Activated naive CD8-positive, alpha-beta T cell treated with anti-CD3 and anti-CD28 coated beads, Interleukin-2, amount 50 U/mL, for 24 hours (primary cell): ENCODE results near the gene DCAF4.

Experiments used
- ATAC-seq: fragments of 150-1000 bp; cut with Tn5 transposase; one replicate; pipeline ENCODE4 v1.10.0; 2021
- DNase-seq: peaks from one replicate; pipeline ENCODE4 v3.0.0; 2021
- H3K27ac Mint-ChIP-seq: one replicate; pipeline ENCODE4 v1.8.0; 2021; ENCODE audit warnings: mild to moderate bottlenecking, mixed read lengths
- H3K27me3 Mint-ChIP-seq: one replicate; pipeline ENCODE4 v1.8.0; 2021; ENCODE audit warnings: mixed read lengths
- H3K36me3 Mint-ChIP-seq: one replicate; pipeline ENCODE4 v1.8.0; 2021; ENCODE audit warnings: low read depth, mixed read lengths
- H3K4me1 Mint-ChIP-seq: one replicate; pipeline ENCODE4 v1.8.0; 2021; ENCODE audit warnings: mixed read lengths
- H3K4me3 Mint-ChIP-seq: one replicate; pipeline ENCODE4 v1.8.0; 2021; ENCODE audit warnings: mild to moderate bottlenecking, moderate library complexity, mixed read lengths
- H3K9me3 Mint-ChIP-seq: one replicate; pipeline ENCODE4 v1.8.0; 2021; ENCODE audit warnings: mixed read lengths

DCAF4 gene

DNA sequence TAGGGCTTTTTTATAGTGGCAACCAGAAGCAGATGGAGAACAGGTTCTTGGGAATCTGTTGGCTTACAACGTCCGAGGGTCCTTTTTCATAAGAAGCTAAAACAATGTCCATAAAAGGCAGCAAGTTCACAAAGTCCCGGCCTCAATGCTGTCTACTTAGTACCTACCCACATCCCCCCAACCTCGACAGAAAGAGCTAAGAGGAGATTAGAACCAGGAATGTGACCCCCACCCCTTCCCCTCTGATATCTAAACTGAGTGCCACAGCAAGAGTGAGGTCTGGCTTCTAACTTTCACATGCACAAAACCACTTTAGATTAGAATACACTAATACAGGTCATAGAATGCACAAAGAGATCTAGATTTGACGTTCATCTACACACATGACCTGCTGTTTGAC, 36.9 kb upstream of the DCAF4 start:
- Mint-ChIP-seq H3K4me3 (no peak overlapping the region), H3K4me1 (peaks cover 16% of the 10 kb centered on the region), H3K9me3 (no peaks in the 10 kb centered on the region), H3K27me3 (peaks cover 38% of the 10 kb centered on the region), H3K27ac (no peak overlapping the region), H3K36me3 (no peaks in the 10 kb centered on the region)
- DNase-seq (no peak), ATAC-seq (no peak)

DNA sequence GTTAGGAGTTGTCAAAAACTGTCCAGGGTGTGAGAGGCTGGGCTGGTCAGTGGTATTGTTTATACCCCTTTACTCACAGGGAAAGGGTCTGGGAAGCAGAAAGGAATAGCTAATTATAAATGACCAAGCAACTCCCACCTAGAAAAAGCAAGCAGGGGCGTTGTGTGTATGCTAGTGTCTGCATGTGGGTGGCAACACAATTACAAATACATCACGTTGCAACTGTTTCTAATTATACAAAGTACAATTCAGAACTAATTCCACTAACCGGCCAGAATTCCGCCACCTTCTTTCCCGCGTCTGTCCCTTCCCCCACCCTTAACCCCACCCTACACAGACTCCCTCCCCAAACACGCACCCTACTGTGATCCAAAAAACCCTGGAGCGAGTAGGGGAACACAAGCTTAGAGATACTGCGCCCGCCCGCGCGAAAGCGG, 34.6 kb upstream of the DCAF4 start:
- H3K36me3 Mint-ChIP-seq = no peaks in the 10 kb centered on the region
- DNase-seq (no peak), ATAC-seq (no peak)
- no peaks in the 10 kb centered on the region for H3K9me3 Mint-ChIP-seq
- H3K4me3 Mint-ChIP-seq = peak overlapping the region; percentile 88
- peaks cover 24% of the 10 kb centered on the region for H3K4me1 Mint-ChIP-seq
- no peak overlapping the region for H3K27ac Mint-ChIP-seq
- H3K27me3 Mint-ChIP-seq = peaks cover 57% of the 10 kb centered on the region

DNA sequence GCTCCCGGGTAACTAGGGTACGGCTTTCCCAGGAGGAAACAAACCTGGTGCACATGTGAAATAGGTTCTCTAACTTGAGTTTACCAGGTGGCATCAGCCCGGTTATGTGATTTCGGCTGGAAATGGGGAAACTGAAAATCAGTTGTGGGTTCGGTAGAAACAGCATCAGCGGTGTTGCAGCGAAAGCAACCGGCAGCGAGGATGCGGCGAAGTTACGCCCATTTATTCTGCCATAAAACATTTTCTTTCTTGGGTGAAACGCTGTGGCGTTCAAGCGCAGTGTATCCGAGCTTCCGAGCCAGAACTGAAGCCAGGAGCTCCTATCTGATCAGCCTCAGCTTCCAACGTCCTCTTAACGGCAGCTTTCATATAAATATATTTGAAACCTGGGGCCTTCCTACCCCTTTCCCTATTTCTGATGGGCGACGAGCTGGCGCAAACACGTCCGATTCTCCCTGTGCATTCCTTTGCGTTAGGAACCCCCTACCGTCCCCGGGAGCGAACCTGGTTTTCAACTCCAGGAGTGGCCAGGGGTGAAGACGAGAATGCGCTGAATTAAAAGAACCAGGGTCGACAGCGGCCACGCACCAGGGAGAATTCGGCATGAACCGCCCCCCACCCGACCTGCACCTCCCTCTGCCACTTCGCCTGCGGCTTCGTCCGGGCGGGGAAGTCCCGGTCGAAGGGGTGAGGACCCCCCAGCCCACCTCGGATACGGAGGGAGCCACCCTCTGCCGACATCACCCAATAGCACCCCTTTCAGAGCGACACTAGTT, 34.0 kb upstream of the DCAF4 start:
- peak; percentile 26 for DNase-seq

DNA sequence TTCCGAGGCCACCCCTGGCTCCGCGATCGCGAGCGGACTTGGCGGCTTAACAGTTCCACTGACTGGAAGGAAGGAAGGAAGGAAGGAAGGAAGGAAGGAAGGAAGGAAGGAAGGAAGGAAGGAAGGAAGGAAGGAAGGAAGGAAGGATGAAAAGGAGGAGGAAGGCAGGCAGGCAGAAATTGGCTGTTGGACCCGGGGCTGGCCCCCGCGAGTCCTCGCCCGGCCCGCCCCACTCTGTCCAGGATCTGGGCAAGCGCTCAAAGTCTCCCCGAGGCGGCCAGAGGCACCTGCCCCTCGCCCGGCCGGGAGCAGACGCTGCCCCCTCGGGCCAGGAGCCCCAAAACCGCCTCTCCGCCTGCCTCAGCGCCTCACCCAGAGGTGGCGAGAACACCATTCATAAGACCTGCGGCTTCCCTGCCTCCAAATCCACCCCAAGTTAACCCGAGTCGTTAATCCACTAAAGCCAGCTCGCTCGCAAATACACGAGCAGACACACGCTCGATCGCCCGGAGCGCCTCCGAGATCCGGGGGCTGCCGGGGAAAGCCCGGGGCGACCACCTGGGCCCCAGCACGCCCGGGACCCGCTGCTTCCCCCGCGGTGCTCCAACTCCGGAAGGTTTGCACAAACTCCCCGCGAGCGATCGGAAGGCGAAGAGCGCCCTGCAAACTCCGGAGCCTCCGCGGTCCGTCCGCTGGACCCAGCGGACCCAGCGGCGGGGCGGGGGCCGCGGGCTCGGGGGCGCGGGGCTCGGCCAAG, 33.2 kb upstream of the DCAF4 start:
- H3K4me1 Mint-ChIP-seq = peaks cover 24% of the 10 kb centered on the region
- no peaks in the 10 kb centered on the region for H3K9me3 Mint-ChIP-seq
- ATAC-seq = peak; percentile 9
- H3K36me3 Mint-ChIP-seq = no peaks in the 10 kb centered on the region
- H3K27ac Mint-ChIP-seq = peak overlapping the region; percentile 82
- H3K4me3 Mint-ChIP-seq = peak overlapping the region; percentile 88
- peaks cover 65% of the 10 kb centered on the region for H3K27me3 Mint-ChIP-seq
- peak; percentile 37 for DNase-seq

More for the DNA sequence above, 34.0 kb upstream of the DCAF4 start:
- Mint-ChIP-seq H3K36me3 (no peaks in the 10 kb centered on the region), H3K4me3 (peak overlapping the region; percentile 88), H3K9me3 (no peaks in the 10 kb centered on the region), H3K4me1 (peaks cover 24% of the 10 kb centered on the region), H3K27me3 (peaks cover 62% of the 10 kb centered on the region), H3K27ac (peak overlapping the region; percentile 82)
- no peak for ATAC-seq

DNA sequence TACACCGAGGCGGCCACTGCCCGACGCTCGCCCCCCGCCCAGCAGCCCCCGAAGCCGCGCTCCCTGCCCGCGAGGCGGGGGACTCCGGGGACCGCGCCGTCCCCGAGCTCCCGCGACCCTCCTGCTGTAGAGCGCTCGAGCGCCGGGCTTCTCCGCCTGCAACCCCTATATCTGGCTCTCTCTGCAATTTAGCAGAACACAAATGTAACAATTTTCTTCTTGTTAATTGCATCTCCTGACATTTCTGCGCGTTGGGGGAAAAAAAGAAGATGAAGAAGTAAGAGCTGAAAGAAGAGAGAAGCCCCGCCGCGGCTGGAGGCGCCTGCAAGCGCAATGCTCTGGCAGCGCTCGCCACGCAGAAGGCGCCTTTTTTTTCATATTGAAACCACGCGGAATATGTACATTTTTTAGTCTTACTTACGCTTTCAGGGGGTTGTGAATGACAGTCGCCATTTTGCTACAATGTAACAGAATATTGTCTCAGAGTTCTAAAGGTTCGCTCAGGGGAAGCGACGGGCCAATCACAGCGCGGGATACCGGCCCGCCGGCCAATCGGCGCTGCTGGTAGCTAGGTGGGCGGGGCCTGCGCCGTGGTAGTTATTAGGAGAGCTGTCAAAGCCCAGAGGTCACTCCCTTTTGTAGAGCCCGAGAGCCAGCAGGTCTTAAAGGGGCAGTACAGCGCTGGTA, 32.5 kb upstream of the DCAF4 start, which contains the start of gene DPF3:
TSS of gene DPF3 (minus strand) at position 466 of the 687 bp plus-strand sequence. CDS start at position 453, 13 bp downstream.
- peak; percentile 99 for ATAC-seq
- Mint-ChIP-seq H3K4me3 (peak within 1 kb of the TSS; percentile 88), H3K36me3 (no peaks in the 10 kb centered on the region), H3K27me3 (peaks cover 65% of the 10 kb centered on the region), H3K4me1 (peaks cover 24% of the 10 kb centered on the region), H3K27ac (peak within 1 kb of the TSS; percentile 80), H3K9me3 (no peaks in the 10 kb centered on the region)
- DNase-seq = peak; percentile 94

DNA sequence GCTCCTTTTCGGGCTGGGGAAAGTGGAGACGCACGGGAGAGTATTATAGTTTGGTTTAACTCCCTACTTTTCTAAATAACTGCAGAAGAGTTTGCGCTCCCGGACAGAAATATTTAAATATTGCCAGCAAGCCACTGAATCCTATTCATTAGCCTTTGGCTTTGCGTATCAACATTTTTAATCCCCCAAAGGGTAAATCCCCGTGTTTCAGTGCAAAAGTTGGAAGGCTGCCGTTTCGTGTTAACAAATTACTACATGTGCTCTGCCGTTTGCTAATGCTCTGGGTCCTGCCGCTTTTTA, 32.0 kb upstream of the DCAF4 start:
- H3K4me1 Mint-ChIP-seq = peaks cover 24% of the 10 kb centered on the region
- no peaks in the 10 kb centered on the region for H3K9me3 Mint-ChIP-seq
- peak overlapping the region; percentile 83 for H3K4me3 Mint-ChIP-seq
- ATAC-seq (no peak), DNase-seq (no peak)
- peaks cover 65% of the 10 kb centered on the region for H3K27me3 Mint-ChIP-seq
- H3K27ac Mint-ChIP-seq = peak overlapping the region; percentile 80
- H3K36me3 Mint-ChIP-seq = no peaks in the 10 kb centered on the region

DNA sequence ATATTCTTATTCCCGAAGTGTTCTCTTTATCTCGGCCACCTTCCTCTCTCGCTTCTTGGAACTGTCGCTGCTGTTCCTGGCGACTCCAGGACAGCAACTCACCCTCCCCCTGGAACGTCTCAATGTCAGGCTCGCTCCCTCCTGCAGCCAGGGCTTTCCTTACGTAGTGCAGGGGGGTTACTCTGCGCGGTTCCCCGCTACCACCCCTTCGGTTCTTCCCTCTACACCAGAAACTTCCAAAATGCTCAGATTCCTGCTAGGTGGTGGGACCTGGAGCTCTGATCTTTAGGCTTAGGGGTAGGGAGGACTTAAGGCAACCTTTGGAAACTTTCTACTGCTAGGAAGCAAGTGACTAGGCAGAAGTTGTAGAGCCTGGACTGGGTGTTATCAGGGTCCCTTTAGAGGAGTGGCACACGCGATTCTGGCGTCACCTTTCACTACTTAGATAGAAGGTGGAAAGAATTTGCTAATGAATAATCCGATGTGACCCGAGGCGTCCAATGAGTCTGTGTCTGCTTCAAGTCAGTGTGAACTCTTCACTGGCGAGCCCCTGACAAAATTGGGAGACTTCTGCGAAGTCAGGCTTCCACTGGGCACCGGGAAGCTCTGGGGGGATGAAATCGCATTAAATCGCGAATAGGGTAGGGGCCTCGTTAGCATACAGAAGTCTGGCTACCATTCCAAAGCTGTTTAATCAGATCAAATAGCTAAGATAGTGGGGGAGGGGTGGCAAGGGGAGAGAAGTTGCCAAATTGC, 31.5 kb upstream of the DCAF4 start:
- Mint-ChIP-seq H3K27ac (peak overlapping the region; percentile 61), H3K27me3 (peaks cover 61% of the 10 kb centered on the region), H3K9me3 (no peaks in the 10 kb centered on the region), H3K4me3 (peak overlapping the region; percentile 83), H3K4me1 (peaks cover 24% of the 10 kb centered on the region), H3K36me3 (no peaks in the 10 kb centered on the region)
- peak; percentile 9 for DNase-seq
- ATAC-seq = no peak

DNA sequence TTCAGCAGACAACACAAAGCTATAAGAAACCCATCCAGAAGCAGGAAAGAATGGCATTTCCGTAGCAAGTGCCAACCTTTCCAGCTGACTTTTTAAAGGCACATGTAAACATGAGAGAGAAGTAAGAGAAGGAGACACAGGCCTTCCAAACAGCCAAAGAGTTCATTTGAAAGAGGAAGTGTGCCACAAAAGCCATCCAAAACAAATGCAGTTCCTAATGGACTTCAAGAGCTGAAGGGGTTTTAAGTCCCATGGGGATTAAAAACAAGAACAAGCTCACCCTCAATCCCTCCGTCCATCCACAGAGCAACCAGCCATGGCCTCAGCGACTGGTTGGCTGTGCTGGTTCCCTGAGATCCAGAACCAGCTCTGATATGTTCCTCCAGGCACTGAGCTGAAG, 27.8 kb upstream of the DCAF4 start:
- ATAC-seq (no peak), DNase-seq (no peak)
- H3K27ac Mint-ChIP-seq = no peak overlapping the region
- H3K36me3 Mint-ChIP-seq = no peaks in the 10 kb centered on the region
- H3K4me1 Mint-ChIP-seq = peaks cover 16% of the 10 kb centered on the region
- H3K27me3 Mint-ChIP-seq = peaks cover 42% of the 10 kb centered on the region
- no peak overlapping the region for H3K4me3 Mint-ChIP-seq
- no peaks in the 10 kb centered on the region for H3K9me3 Mint-ChIP-seq

DNA sequence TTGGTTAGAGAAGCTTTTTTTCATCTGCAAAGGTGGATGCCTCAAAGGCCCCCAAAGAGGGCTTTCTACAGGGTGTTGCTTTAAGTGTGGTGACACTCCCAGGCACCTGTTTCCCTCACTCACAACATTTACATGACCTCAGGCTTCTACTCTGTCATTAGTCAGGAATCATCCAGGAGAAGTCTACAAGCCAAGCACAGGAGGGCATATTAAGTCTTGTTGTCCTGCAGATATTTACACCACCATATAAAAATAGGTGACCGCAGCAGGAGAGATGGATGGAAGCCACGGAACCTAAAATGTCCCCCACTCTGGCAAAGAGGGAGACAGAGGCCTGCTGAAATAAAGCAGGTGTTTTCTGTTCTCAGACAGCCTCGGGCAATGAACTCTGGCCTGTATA, 24.9 kb upstream of the DCAF4 start:
- H3K9me3 Mint-ChIP-seq = no peaks in the 10 kb centered on the region
- no peak overlapping the region for H3K4me3 Mint-ChIP-seq
- H3K4me1 Mint-ChIP-seq = peaks cover 2% of the 10 kb centered on the region
- peaks cover 20% of the 10 kb centered on the region for H3K27me3 Mint-ChIP-seq
- no peaks in the 10 kb centered on the region for H3K36me3 Mint-ChIP-seq
- ATAC-seq (no peak), DNase-seq (no peak)
- no peak overlapping the region for H3K27ac Mint-ChIP-seq

DNA sequence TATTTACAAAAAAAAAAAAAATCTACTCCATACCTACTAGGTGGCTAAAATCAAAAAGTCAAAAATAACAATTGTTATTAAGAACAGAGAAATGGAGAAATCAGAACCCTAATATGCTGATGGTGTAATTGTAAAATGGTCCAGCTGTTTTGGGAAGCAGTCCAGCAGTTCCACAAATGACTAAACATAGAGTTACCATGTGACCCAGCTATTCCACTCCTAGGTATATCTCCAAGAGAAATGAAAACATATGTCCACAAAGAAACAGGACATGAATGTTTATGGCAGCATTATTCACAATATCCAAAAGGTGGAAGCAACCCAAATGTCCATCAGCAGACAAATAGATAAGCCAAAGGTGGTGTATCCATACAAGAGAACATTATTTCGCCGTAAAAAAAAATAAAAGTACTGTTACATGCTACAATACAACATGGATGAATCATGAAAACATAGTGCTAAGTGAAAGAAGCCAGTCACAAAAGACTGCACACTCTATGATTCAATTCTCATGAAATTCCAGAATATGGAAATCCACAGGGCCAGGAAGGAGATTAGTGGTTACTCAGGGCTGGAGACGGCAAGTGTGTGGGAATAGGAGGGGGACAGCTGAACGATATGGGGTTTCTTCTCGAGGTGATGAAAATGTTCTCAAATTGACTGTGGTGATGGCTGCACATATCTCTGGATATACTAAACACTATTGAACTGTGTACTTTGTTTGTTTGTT, 23.3 kb upstream of the DCAF4 start:
- H3K4me3 Mint-ChIP-seq = no peak overlapping the region
- H3K27ac Mint-ChIP-seq = no peak overlapping the region
- no peaks in the 10 kb centered on the region for H3K36me3 Mint-ChIP-seq
- H3K4me1 Mint-ChIP-seq = peaks cover 3% of the 10 kb centered on the region
- no peaks in the 10 kb centered on the region for H3K9me3 Mint-ChIP-seq
- no peak for ATAC-seq
- no peak for DNase-seq
- peaks cover 11% of the 10 kb centered on the region for H3K27me3 Mint-ChIP-seq

DNA sequence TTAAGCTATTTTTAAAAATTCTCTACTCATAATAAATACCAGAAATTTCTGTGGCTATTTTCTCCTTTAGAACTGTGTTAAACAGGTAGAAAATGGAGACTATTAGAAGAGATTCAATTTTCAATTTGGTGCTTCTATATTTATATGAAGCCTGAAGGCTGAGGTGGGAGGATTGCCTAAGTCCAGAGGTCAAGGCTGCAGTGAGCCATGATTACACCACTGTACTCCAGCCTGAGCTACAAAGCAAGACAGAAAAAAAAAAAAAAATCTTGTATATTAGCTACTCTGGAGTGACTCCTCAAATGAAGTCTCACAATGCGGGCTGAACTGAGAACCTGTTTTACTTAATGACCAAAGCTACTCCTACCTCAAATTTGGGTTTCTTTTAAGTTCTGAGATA, 22.5 kb upstream of the DCAF4 start:
- ATAC-seq = no peak

DNA sequence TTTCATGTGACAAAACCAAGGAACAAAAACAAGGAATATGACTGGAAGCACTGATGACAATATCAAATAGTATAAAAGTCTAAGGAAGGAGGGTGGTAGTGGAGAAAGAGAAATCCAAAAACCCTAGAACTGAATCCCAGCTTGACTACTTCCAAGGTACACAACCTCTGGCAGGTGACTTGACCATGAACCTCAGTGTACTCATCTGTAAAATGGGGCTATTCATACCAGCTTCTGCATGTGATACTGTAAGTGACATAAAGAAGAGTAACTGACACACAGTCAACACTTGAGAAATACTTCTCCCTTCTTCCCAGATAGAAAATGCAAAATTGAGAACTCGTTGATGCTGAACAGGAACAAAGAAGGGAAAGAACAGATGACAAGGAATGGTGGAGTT, 22.0 kb upstream of the DCAF4 start:
- peaks cover 6% of the 10 kb centered on the region for H3K4me1 Mint-ChIP-seq
- H3K27me3 Mint-ChIP-seq = peaks cover 11% of the 10 kb centered on the region
- H3K9me3 Mint-ChIP-seq = no peaks in the 10 kb centered on the region
- H3K36me3 Mint-ChIP-seq = no peaks in the 10 kb centered on the region
- ATAC-seq (no peak), DNase-seq (no peak)
- H3K4me3 Mint-ChIP-seq = no peak overlapping the region
- no peak overlapping the region for H3K27ac Mint-ChIP-seq

More for the DNA sequence above, 22.5 kb upstream of the DCAF4 start:
- Mint-ChIP-seq H3K27me3 (peaks cover 11% of the 10 kb centered on the region), H3K4me1 (peaks cover 5% of the 10 kb centered on the region), H3K27ac (no peak overlapping the region), H3K9me3 (no peaks in the 10 kb centered on the region), H3K36me3 (no peaks in the 10 kb centered on the region), H3K4me3 (no peak overlapping the region)
- no peak for DNase-seq

DNA sequence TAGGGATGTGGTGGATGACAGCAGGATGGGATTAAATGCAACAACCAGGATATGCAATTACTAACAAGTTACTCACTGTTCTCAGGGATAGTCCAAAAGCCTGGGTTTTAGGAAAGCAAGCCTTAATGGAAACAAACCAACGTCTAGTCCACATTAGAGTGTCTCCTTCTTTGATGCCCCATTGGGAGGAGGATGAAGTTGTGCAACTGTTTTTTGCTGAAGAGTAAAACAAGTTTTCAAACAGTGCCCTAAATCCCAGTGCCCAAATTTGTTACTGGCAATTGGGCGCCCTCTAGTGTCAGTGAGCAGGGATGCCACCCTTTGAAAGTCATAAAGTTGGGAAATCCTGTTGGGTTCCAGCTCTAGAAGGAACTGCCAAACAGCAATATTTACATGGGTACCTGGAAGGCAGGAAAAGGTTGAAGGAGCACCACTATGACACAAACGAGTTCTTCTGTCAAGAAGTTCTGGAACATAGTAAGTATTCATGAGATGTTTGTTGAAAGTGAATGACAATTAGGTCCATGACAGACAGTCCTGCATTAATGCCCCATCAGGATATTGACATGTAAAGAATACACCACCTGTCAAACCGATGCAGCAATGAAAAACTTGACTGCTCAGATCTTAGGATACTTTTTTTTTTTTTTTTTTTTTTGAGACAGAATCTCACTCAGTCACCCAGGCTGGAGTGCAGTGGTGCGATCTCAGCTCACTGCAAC, 21.3 kb upstream of the DCAF4 start:
- H3K4me3 Mint-ChIP-seq = no peak overlapping the region
- no peaks in the 10 kb centered on the region for H3K36me3 Mint-ChIP-seq
- DNase-seq (peak; percentile 52), ATAC-seq (peak; percentile 22)
- peaks cover 11% of the 10 kb centered on the region for H3K27me3 Mint-ChIP-seq
- H3K4me1 Mint-ChIP-seq = peaks cover 8% of the 10 kb centered on the region
- no peaks in the 10 kb centered on the region for H3K9me3 Mint-ChIP-seq
- no peak overlapping the region for H3K27ac Mint-ChIP-seq
